Lung (tissue), 12 donors: ENCODE measurements around the gene SEC61B. TPM values are rescaled to one million over a fixed set of nuclear protein-coding genes. Genes with fewer than 3 reads are reported as not detected.

Experiments used
- ATAC-seq: fragments of 200-7000 bp; cut with Tn5 transposase; one replicate; pipeline ENCODE4 v1.9.1; 2020; ENCODE audit warnings: moderate number of reproducible peaks; ENCODE audit not compliant: insufficient read depth, low FRiP score
- DNase-seq, 3 donors: peaks; one replicate each; pipeline ENCODE4 v3.0.0-alpha.2; 2013 to 2017
- H3K27ac ChIP-seq, 2 donors: one replicate each; pipeline ENCODE4 v1.5.1; 2013; ENCODE audit warnings: mild to moderate bottlenecking in 2 of 2, moderate library complexity in 2 of 2, control low read depth in 1 of 2, inconsistent platforms in 1 of 2, low read depth in 1 of 2, low read length in 1 of 2
- H3K27me3 ChIP-seq, 3 donors: one replicate each; pipeline ENCODE4 v1.5.1; 2013; ENCODE audit warnings: low read length in 2 of 3; ENCODE audit not compliant: control insufficient read depth in 3 of 3, insufficient read depth in 3 of 3
- H3K36me3 ChIP-seq, 4 donors: one replicate each; pipeline ENCODE4 v1.5.1; 2013; ENCODE audit warnings: low read length in 4 of 4, mild to moderate bottlenecking in 1 of 4, moderate library complexity in 1 of 4; ENCODE audit not compliant: control insufficient read depth in 4 of 4, insufficient read depth in 4 of 4
- H3K4me1 ChIP-seq, 5 donors: one replicate each; pipeline ENCODE4 v1.5.1; 2013; ENCODE audit warnings: low read length in 5 of 5, mild to moderate bottlenecking in 2 of 5, moderate library complexity in 1 of 5; ENCODE audit not compliant: control insufficient read depth in 5 of 5, insufficient read depth in 5 of 5
- H3K4me3 ChIP-seq: one replicate; pipeline ENCODE4 v1.5.1; 2013; ENCODE audit warnings: mild to moderate bottlenecking, control low read depth, moderate library complexity
- H3K9ac ChIP-seq, 2 donors: one replicate each; pipeline ENCODE4 v1.5.1; 2013; ENCODE audit warnings: low read length in 2 of 2, control low read depth in 1 of 2; ENCODE audit not compliant: insufficient read depth in 1 of 2
- H3K9me3 ChIP-seq, 4 donors: one replicate each; pipeline ENCODE4 v1.5.1; 2013; ENCODE audit warnings: low read length in 3 of 4, mild to moderate bottlenecking in 1 of 4, moderate library complexity in 1 of 4; ENCODE audit not compliant: control insufficient read depth in 4 of 4, insufficient read depth in 3 of 4
- WGBS, 2 donors: extraction: QIAGEN DNeasy Blood & Tissue Kit; methylation state at CpG; one replicate each; pipeline ENCODE4 v1.1.7; 2013; 5-methylcytosine and 5-hydroxymethylcytosine counted together
- polyA plus RNA-seq, 2 donors: library from polyadenylated mRNA; stranded (reverse); fragments of 200-250 nt; gene quantifications; one replicate each; pipeline ENCODE4 v1.2.1, GENCODE V29; 2013
- total RNA-seq, 2 donors: library from RNA; depleted of rRNA in 1 of 2; stranded (reverse); fragments of >200 nt in 1 of 2; gene quantifications; one replicate each; pipeline ENCODE4 v1.2.1, GENCODE V29; 2014 to 2021
- TF ChIP-seq, protein P1 (sequence below): IDR thresholded peaks from 2 replicates; pipeline ENCODE4 v1.5.1; 2012; ENCODE audit warnings: mild to moderate bottlenecking; ENCODE audit errors: control extremely low read depth, extremely low read depth
- donor health status: control.
- donor health status: control.
- donor health status: Bipolar disorder and iron deficiency.
- donor health status: healthy.
- donor health status: DM: yes; HTN: yes; CAD: no.

The SEC61B gene
- total and polyA plus RNA-seq, 4 donors: 35.9 to 516 (median 267) TPM

GRCh38 chr9:99177576-99178366 lies 44.3 kb upstream of the SEC61B start:
- H3K36me3 ChIP-seq: no peaks in the 10 kb centered on the region
- H3K4me1 ChIP-seq: peaks cover 0 to 9% (median 0%) of the 10 kb centered on the region in 5 donors
- no peaks in the 10 kb centered on the region for H3K27me3 ChIP-seq
- DNase-seq (no peak), ATAC-seq (no peak)
- H3K9me3 ChIP-seq: no peaks in the 10 kb centered on the region
- WGBS, 2 donors: 92 to 94% methylated on average over 8 of the region's 8 CpGs
- TF ChIP-seq, protein P1, sequence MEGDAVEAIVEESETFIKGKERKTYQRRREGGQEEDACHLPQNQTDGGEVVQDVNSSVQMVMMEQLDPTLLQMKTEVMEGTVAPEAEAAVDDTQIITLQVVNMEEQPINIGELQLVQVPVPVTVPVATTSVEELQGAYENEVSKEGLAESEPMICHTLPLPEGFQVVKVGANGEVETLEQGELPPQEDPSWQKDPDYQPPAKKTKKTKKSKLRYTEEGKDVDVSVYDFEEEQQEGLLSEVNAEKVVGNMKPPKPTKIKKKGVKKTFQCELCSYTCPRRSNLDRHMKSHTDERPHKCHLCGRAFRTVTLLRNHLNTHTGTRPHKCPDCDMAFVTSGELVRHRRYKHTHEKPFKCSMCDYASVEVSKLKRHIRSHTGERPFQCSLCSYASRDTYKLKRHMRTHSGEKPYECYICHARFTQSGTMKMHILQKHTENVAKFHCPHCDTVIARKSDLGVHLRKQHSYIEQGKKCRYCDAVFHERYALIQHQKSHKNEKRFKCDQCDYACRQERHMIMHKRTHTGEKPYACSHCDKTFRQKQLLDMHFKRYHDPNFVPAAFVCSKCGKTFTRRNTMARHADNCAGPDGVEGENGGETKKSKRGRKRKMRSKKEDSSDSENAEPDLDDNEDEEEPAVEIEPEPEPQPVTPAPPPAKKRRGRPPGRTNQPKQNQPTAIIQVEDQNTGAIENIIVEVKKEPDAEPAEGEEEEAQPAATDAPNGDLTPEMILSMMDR: no peak
- H3K9ac ChIP-seq: no peak overlapping the region
- no peak overlapping the region for H3K4me3 ChIP-seq
- H3K27ac ChIP-seq: no peak overlapping the region

DNA sequence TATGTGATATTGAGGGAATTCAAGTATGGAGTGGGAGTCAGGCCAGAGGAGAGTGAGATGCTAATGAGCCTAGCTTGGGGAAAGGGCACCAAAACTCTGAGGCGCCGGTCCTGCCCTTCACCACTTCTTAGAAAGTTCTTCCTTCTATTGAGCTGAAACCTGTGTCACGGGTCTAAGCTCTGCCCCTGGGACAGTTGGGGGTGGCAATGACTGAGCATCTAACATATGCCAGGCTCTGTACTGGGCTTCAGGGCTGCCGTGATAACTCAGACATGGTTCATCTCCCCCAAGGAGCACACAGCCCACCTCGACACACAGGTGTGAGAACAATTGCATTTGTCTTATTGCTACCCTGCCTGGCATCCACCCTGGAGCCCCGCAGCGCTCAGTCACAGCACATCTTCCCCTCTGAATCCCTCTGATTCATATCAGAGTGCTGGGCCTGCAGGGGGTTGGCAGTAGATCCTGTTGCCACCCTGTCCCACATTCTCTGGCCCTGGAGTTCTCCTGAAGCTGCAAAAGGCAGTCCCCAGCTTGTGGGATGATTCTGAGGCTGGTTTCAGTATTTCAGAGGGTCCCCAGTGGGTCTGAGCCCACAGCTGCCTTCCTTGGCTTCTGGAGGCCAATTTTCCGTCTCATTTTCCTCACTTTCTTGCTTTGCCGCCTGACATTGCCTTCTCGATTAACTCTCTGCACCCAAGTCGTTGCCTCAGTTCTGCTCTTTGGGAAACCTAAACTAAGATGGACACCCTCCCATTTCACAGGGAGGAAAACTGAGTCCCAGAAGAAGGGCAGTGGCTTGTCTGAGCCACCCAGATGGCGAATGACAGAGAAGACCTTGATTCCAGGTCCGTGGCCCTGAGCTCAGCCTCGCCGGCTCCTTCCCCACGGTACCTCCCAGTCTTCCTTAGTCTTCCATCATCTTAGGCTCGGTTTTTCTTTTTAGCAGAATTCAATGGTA lies 42.9 kb upstream of the SEC61B start:
- Histone ChIP-seq H3K4me1 (peaks cover 0 to 11% (median 0%) of the 10 kb centered on the region in 5 donors), H3K27ac (no peak overlapping the region), H3K9ac (no peak overlapping the region), H3K9me3 (no peaks in the 10 kb centered on the region), H3K4me3 (no peak overlapping the region), H3K27me3 (no peaks in the 10 kb centered on the region), H3K36me3 (no peaks in the 10 kb centered on the region)
- TF ChIP-seq, protein P1: no peak
- DNase-seq (peak in 2 of 3 donors; percentile 33 to 49), ATAC-seq (no peak)
- WGBS, 2 donors: 91 to 97% methylated on average over 17 of the region's 17 CpGs

DNA sequence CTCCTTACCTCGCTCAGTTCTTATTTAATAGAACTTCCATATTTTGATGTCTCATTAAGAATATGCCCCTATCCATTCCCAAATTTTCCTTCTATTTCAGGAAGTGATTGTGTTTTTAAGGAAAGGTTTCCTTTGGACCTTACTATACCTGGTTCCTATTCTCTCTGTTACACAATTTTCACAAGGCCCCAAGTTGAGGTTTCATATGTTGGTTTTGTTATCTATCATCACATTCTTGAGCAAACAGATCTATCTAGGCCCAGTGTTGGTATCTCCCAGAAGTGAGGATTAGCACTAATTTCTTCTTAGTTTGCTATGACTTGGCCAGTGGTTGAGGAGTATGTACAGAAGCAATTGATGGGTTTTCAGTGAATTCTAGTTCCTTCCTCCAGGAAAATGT lies 41.9 kb upstream of the SEC61B start:
- Histone ChIP-seq H3K27me3 (no peaks in the 10 kb centered on the region), H3K27ac (no peak overlapping the region), H3K36me3 (no peaks in the 10 kb centered on the region), H3K4me3 (no peak overlapping the region), H3K9ac (no peak overlapping the region), H3K9me3 (no peaks in the 10 kb centered on the region), H3K4me1 (peaks cover 0 to 16% (median 5%) of the 10 kb centered on the region in 5 donors)
- DNase-seq (no peak), ATAC-seq (no peak)
- 97 to 99% methylated on average over 1 of the region's 1 CpG for WGBS, 2 donors
- TF ChIP-seq, protein P1: no peak
